Effector memory CD8-positive, alpha-beta T cell (primary cell): Measurements from ENCODE around the gene HS3ST4.
"Not testable (repeated sequence)": the region's sequence is repeated elsewhere in the genome, so short reads cannot be mapped to it uniquely, and the experiment has no call there.

ENCODE experiments used
- ATAC-seq: fragments of 150-1000 bp; cut with Tn5 transposase; replicated peaks from 2 replicates; pipeline ENCODE4 v1.10.0; 2021; ENCODE audit warnings: mild to moderate bottlenecking, moderate library complexity
- DNase-seq, 3 experiments: peaks; one replicate each; pipeline ENCODE4 v3.0.0; 2021
- H3K27ac Mint-ChIP-seq, 2 donors: one replicate each; pipeline ENCODE4 v1.8.0; 2022; ENCODE audit warnings: mild to moderate bottlenecking in 2 of 2, mixed read lengths in 2 of 2, moderate library complexity in 2 of 2
- H3K27me3 Mint-ChIP-seq, 2 donors: one replicate each; pipeline ENCODE4 v1.8.0; 2022; ENCODE audit warnings: mixed read lengths in 2 of 2
- H3K36me3 Mint-ChIP-seq: one replicate; pipeline ENCODE4 v1.8.0; 2022; ENCODE audit warnings: mild to moderate bottlenecking, moderate library complexity, mixed read lengths; ENCODE audit not compliant: insufficient read depth
- H3K4me1 Mint-ChIP-seq, 2 donors: one replicate each; pipeline ENCODE4 v1.8.0; 2022; ENCODE audit warnings: low read depth in 2 of 2, mixed read lengths in 2 of 2
- H3K4me3 Mint-ChIP-seq, 2 donors: one replicate each; pipeline ENCODE4 v1.8.0; 2022; ENCODE audit warnings: mild to moderate bottlenecking in 2 of 2, mixed read lengths in 2 of 2, moderate library complexity in 2 of 2
- H3K9me3 Mint-ChIP-seq, 2 donors: one replicate each; pipeline ENCODE4 v1.8.0; 2022; ENCODE audit warnings: mixed read lengths in 2 of 2

The HS3ST4 gene

GRCh38 chr16:26026709-26027450 lies 335.1 kb downstream of the HS3ST4 start:
- Mint-ChIP-seq H3K27me3 (peaks cover 0 to 25% of the 10 kb centered on the region in 2 donors), H3K9me3 (peaks cover 0 to 2% of the 10 kb centered on the region in 2 donors), H3K27ac (no peak overlapping the region), H3K4me3 (no peak overlapping the region), H3K4me1 (no peaks in the 10 kb centered on the region), H3K36me3 (no peaks in the 10 kb centered on the region)
- no peak for DNase-seq
- no peak for ATAC-seq

- DNase-seq = no peak
- ATAC-seq = no peak
- no peak overlapping the region for H3K4me3 Mint-ChIP-seq
- H3K27ac Mint-ChIP-seq = no peak overlapping the region
- H3K9me3 Mint-ChIP-seq = peaks cover 0 to 4% of the 10 kb centered on the region in 2 donors
- H3K4me1 Mint-ChIP-seq = no peaks in the 10 kb centered on the region
- no peaks in the 10 kb centered on the region for H3K36me3 Mint-ChIP-seq
- peaks cover 0 to 22% of the 10 kb centered on the region in 2 donors for H3K27me3 Mint-ChIP-seq
Measured at GRCh38 chr16:26031286-26031685, 339.5 kb downstream of the HS3ST4 start.

- H3K27ac Mint-ChIP-seq, H3K9me3 Mint-ChIP-seq, DNase-seq, ATAC-seq, H3K4me3 Mint-ChIP-seq, H3K36me3 Mint-ChIP-seq, H3K4me1 Mint-ChIP-seq: not testable (repeated sequence)
- peaks cover 0 to 17% of the 10 kb centered on the region in 2 donors for H3K27me3 Mint-ChIP-seq
Measured at GRCh38 chr16:26032661-26033060, 340.9 kb downstream of the HS3ST4 start.

GRCh38 chr16:26041952-26042668 lies 350.4 kb downstream of the HS3ST4 start:
- Mint-ChIP-seq H3K36me3 (no peaks in the 10 kb centered on the region), H3K4me1 (no peaks in the 10 kb centered on the region)

GRCh38 chr16:26050472-26050871 lies 358.7 kb downstream of the HS3ST4 start:
- H3K9me3 Mint-ChIP-seq = peaks cover 0 to 5% of the 10 kb centered on the region in 2 donors
- no peaks in the 10 kb centered on the region for H3K4me1 Mint-ChIP-seq
- no peaks in the 10 kb centered on the region for H3K36me3 Mint-ChIP-seq
- H3K27ac Mint-ChIP-seq = no peak overlapping the region
- ATAC-seq (no peak), DNase-seq (no peak)
- peaks cover 5 to 22% of the 10 kb centered on the region in 2 donors for H3K27me3 Mint-ChIP-seq
- H3K4me3 Mint-ChIP-seq = no peak overlapping the region

More at GRCh38 chr16:26041952-26042668, 350.4 kb downstream of the HS3ST4 start:
- Mint-ChIP-seq H3K4me3 (no peak overlapping the region), H3K9me3 (peaks cover 0 to 3% of the 10 kb centered on the region in 2 donors), H3K27ac (no peak overlapping the region), H3K27me3 (peaks cover 0 to 8% of the 10 kb centered on the region in 2 donors)
- no peak for DNase-seq
- no peak for ATAC-seq

GRCh38 chr16:26051063-26051462 lies 359.3 kb downstream of the HS3ST4 start:
- DNase-seq (no peak), ATAC-seq (no peak)
- H3K9me3 Mint-ChIP-seq = peaks cover 0 to 5% of the 10 kb centered on the region in 2 donors
- H3K27ac Mint-ChIP-seq = no peak overlapping the region
- H3K27me3 Mint-ChIP-seq = peaks cover 5 to 22% of the 10 kb centered on the region in 2 donors
- H3K36me3 Mint-ChIP-seq = no peaks in the 10 kb centered on the region
- no peak overlapping the region for H3K4me3 Mint-ChIP-seq
- no peaks in the 10 kb centered on the region for H3K4me1 Mint-ChIP-seq

- H3K4me1 Mint-ChIP-seq = no peaks in the 10 kb centered on the region
- ATAC-seq (no peak), DNase-seq (no peak)
- H3K9me3 Mint-ChIP-seq = peaks cover 0 to 5% of the 10 kb centered on the region in 2 donors
- no peak overlapping the region for H3K4me3 Mint-ChIP-seq
- peaks cover 5 to 23% of the 10 kb centered on the region in 2 donors for H3K27me3 Mint-ChIP-seq
- no peak overlapping the region for H3K27ac Mint-ChIP-seq
- peaks cover 3% of the 10 kb centered on the region for H3K36me3 Mint-ChIP-seq
Measured at GRCh38 chr16:26053889-26054288, 362.1 kb downstream of the HS3ST4 start.

GRCh38 chr16:26058326-26058725 lies 366.6 kb downstream of the HS3ST4 start:
- ATAC-seq (no peak), DNase-seq (no peak)
- H3K36me3 Mint-ChIP-seq = peaks cover 3% of the 10 kb centered on the region
- H3K27me3 Mint-ChIP-seq = peaks cover 5 to 19% of the 10 kb centered on the region in 2 donors
- H3K27ac Mint-ChIP-seq = no peak overlapping the region
- H3K4me1 Mint-ChIP-seq = no peaks in the 10 kb centered on the region
- H3K9me3 Mint-ChIP-seq = peaks cover 0 to 5% of the 10 kb centered on the region in 2 donors
- H3K4me3 Mint-ChIP-seq = no peak overlapping the region

- Mint-ChIP-seq H3K27me3 (peaks cover 11 to 16% of the 10 kb centered on the region in 2 donors), H3K4me1 (no peaks in the 10 kb centered on the region)
Measured at GRCh38 chr16:26070302-26071100, 378.7 kb downstream of the HS3ST4 start.

GRCh38 chr16:26071101-26071866 lies 379.5 kb downstream of the HS3ST4 start:
- Mint-ChIP-seq H3K27ac (no peak overlapping the region), H3K36me3 (no peaks in the 10 kb centered on the region), H3K9me3 (peaks cover 0 to 2% of the 10 kb centered on the region in 2 donors), H3K27me3 (peaks cover 13 to 17% of the 10 kb centered on the region in 2 donors), H3K4me1 (no peaks in the 10 kb centered on the region), H3K4me3 (no peak overlapping the region)
- no peak for DNase-seq
- no peak for ATAC-seq

More at GRCh38 chr16:26070302-26071100, 378.7 kb downstream of the HS3ST4 start:
- Mint-ChIP-seq H3K27ac (no peak overlapping the region), H3K9me3 (no peaks in the 10 kb centered on the region), H3K4me3 (no peak overlapping the region), H3K36me3 (no peaks in the 10 kb centered on the region)
- DNase-seq (no peak), ATAC-seq (no peak)

- Mint-ChIP-seq H3K36me3 (no peaks in the 10 kb centered on the region), H3K27me3 (peaks cover 13 to 32% of the 10 kb centered on the region in 2 donors), H3K9me3 (peaks cover 0 to 4% of the 10 kb centered on the region in 2 donors), H3K27ac (no peak overlapping the region), H3K4me3 (no peak overlapping the region), H3K4me1 (no peaks in the 10 kb centered on the region)
- DNase-seq = no peak
- no peak for ATAC-seq
Measured at GRCh38 chr16:26078716-26079355, 387.1 kb downstream of the HS3ST4 start.

GRCh38 chr16:26087091-26087490 lies 395.3 kb downstream of the HS3ST4 start:
- no peak for DNase-seq
- ATAC-seq = no peak
- Mint-ChIP-seq H3K4me3 (no peak overlapping the region), H3K4me1 (no peaks in the 10 kb centered on the region), H3K27me3 (peaks cover 10 to 47% of the 10 kb centered on the region in 2 donors), H3K27ac (no peak overlapping the region), H3K9me3 (peaks cover 0 to 5% of the 10 kb centered on the region in 2 donors), H3K36me3 (peaks cover 3% of the 10 kb centered on the region)
